GM12878 (cell line): ENCODE measurements around the gene KCNQ1. TPM values are rescaled to one million over a fixed set of nuclear protein-coding genes. Genes with fewer than 3 reads are reported as not detected.

ENCODE experiments used
- ATAC-seq: fragments of 200-7000 bp; cut with Tn5 transposase; 3 replicates; pipeline ENCODE4 v1.9.1; 2020; ENCODE audit warnings: mild to moderate bottlenecking, moderate library complexity
- BruUV-seq: library from RNA; stranded (reverse); fragments of 400-500 nt; replicated peaks from 2 replicates; lab custom pipeline; 2021; lab: Mats Ljungman, UMichigan
- CTCF ChIA-PET: fragments of 300-600 bp; sonication (Branson Sonifier 250); formaldehyde crosslinking; extraction: SDS; loops from one replicate; lab custom pipeline; 2021; ENCODE audit warnings: inconsistent platforms; lab: Yijun Ruan, JAX
- POLR2A ChIA-PET: fragments of 350-600 bp; formaldehyde crosslinking; extraction: SDS; loops from one replicate; lab custom pipeline; 2021; ENCODE audit warnings: inconsistent platforms; lab: Charles Lee
- RAD21 ChIA-PET: fragments of 300-600 bp; sonication (Branson Sonifier 250); formaldehyde crosslinking; loops from one replicate; lab custom pipeline; 2023; ENCODE audit warnings: antibody characterized with exemption; ENCODE audit not compliant: unreplicated experiment; lab: Charles Lee
- SMC1A ChIA-PET: fragments of 300-600 bp; sonication (Branson Sonifier 250); formaldehyde crosslinking; loops from one replicate; lab custom pipeline; 2023; ENCODE audit not compliant: unreplicated experiment, uncharacterized antibody; lab: Charles Lee
- DNase-seq: peaks from one replicate; pipeline ENCODE4 v3.0.0-alpha.2; 2011; ENCODE audit warnings: low read depth, low spot score
- FAIRE-seq: peaks from 3 replicates; lab custom pipeline; 2011; peaks lifted over from hg19 to GRCh38; lab: Jason Lieb, UNC
- H2AFZ ChIP-seq: 2 replicates; pipeline ENCODE4 v1.6.0; 2011; ENCODE audit warnings: low read depth, low read length, control low read depth; ENCODE audit not compliant: control insufficient read depth
- H3K27ac ChIP-seq: 2 replicates; pipeline ENCODE4 v1.5.1; 2011; ENCODE audit warnings: control low read depth; ENCODE audit not compliant: control insufficient read depth, insufficient read depth
- H3K27me3 ChIP-seq, 2 experiments: replicated peaks in 1 of 2; 2 replicates each; pipeline versions ENCODE4 v1.6.0 to v1.6.1; 2011; ENCODE audit warnings: low read length in 1 of 2; ENCODE audit not compliant: control insufficient read depth in 2 of 2, insufficient read depth in 2 of 2
- H3K36me3 ChIP-seq, 2 experiments: 2 replicates each; pipeline ENCODE4 v1.5.1; 2011; ENCODE audit warnings: low read length in 1 of 2; ENCODE audit not compliant: control insufficient read depth in 2 of 2, insufficient read depth in 2 of 2
- H3K4me1 ChIP-seq: 2 replicates; pipeline ENCODE4 v1.6.1; 2011; ENCODE audit warnings: mild to moderate bottlenecking, low read length, moderate library complexity, mixed read lengths; ENCODE audit not compliant: control insufficient read depth, insufficient read depth
- H3K4me2 ChIP-seq: 2 replicates; pipeline ENCODE4 v1.6.0; 2011; ENCODE audit warnings: control low read depth; ENCODE audit not compliant: control insufficient read depth, insufficient read depth
- H3K4me3 ChIP-seq: fragments of 200-600 bp; sonication (generic); 2 replicates; pipeline ENCODE4 v1.5.1; 2016
- H3K79me2 ChIP-seq: 2 replicates; pipeline ENCODE4 v1.6.0; 2011; ENCODE audit warnings: low read length; ENCODE audit not compliant: control insufficient read depth, insufficient read depth
- H3K9ac ChIP-seq: 2 replicates; pipeline ENCODE4 v1.8.0; 2011; ENCODE audit warnings: low read length, control low read depth, mixed read lengths; ENCODE audit not compliant: control insufficient read depth, insufficient read depth
- H3K9me3 ChIP-seq: replicated peaks from 3 replicates; pipeline ENCODE4 v1.5.1; 2011; ENCODE audit warnings: mild to moderate bottlenecking, low read length; ENCODE audit not compliant: control insufficient read depth, insufficient read depth
- H4K20me1 ChIP-seq: 2 replicates; pipeline ENCODE4 v1.6.0; 2011; ENCODE audit not compliant: control insufficient read depth, insufficient read depth
- CBX5 ChIP-seq: sonication (generic); IDR thresholded peaks from 2 replicates; pipeline ENCODE4 v1.6.1; 2016; ENCODE audit warnings: low read depth, moderate library complexity, mild to moderate bottlenecking, inconsistent platforms
- FOXM1 ChIP-seq: IDR thresholded peaks from 2 replicates; pipeline ENCODE4 v1.6.1; 2012; ENCODE audit warnings: low read depth, mild to moderate bottlenecking, inconsistent platforms, low read length, moderate library complexity
- MTA2 ChIP-seq: fragments of 450-650 bp; IDR thresholded peaks from 2 replicates; pipeline ENCODE4 v1.6.1; 2016; ENCODE audit warnings: low read depth, mild to moderate bottlenecking, moderate library complexity
- PML ChIP-seq: IDR thresholded peaks from 2 replicates; pipeline ENCODE4 v1.6.1; 2012; ENCODE audit warnings: low read length, inconsistent platforms
- ZNF24 ChIP-seq: fragments of 450-650 bp; IDR thresholded peaks from 2 replicates; pipeline ENCODE4 v1.6.1; 2017; ENCODE audit warnings: antibody characterized with exemption, mild to moderate bottlenecking
- WGBS: methylation state at CpG from one replicate; pipeline ENCODE4 v1.1.6; 2016; ENCODE audit warnings: low lambda C conversion rate; ENCODE audit not compliant: insufficient replicate concordance, insufficient coverage; ENCODE audit errors: missing lambda C conversion rate; 5-methylcytosine and 5-hydroxymethylcytosine counted together
- in situ Hi-C: fragments of 300-500 bp; cut with MboI; formaldehyde crosslinking; loops from 9 replicates; pipeline ENCODE4 v1.14.3; 2018; ENCODE audit warnings: mixed read lengths
- intact Hi-C: fragments of 100-400 bp; cut with micrococcal nuclease; formaldehyde crosslinking; loops from one replicate; pipeline ENCODE4 v1.14.2; 2022; ENCODE audit not compliant: unreplicated experiment
- polyA plus RNA-seq, 11 experiments: library from polyadenylated mRNA; depleted of rRNA in 4 of 11; unstranded in 6 of 11; stranded (reverse) in 5 of 11; fragments of >200 nt; fragmentation: Nextera tagmentation in 4 of 11; fragmentation: Illumina TruSeq in 1 of 11; extraction: Ambion mirVana in 4 of 11; extraction: Trizol in 1 of 11; gene quantifications; 1 replicate in 1 of 11; 2 replicates in 10 of 11; pipeline versions ENCODE4 v1.2.1 to v1.2.3, GENCODE V29; 2011 to 2016; ENCODE audit warnings: inconsistent platforms in 2 of 11, missing spikeins in 2 of 11, low read depth in 1 of 11
- total RNA-seq, 4 experiments: library from RNA; depleted of rRNA in 3 of 4; stranded (reverse); fragments of >200 nt in 3 of 4; fragmentation: Illumina TruSeq in 1 of 4; extraction: Trizol in 1 of 4; gene quantifications; 2 replicates each; pipeline versions ENCODE4 v1.2.1 to v1.2.3, GENCODE V29; 2013 to 2021
- TF ChIP-seq, protein P1 (sequence below): IDR thresholded peaks from 2 replicates; pipeline ENCODE4 v1.6.1; 2012; ENCODE audit warnings: mild to moderate bottlenecking, low read depth, low read length

KCNQ1 gene
- total and polyA plus RNA-seq, 10 of the 15 experiments (the other 5 are each of a cell fraction or from before 2014, with no cell fraction given), result 0.03 to 0.15 (median 0.12) TPM; not detected in 7

GRCh38 chr11:2801711-2802388 is 357.0 kb downstream of the KCNQ1 start (continued):
- TF ChIP-seq, protein P1, sequence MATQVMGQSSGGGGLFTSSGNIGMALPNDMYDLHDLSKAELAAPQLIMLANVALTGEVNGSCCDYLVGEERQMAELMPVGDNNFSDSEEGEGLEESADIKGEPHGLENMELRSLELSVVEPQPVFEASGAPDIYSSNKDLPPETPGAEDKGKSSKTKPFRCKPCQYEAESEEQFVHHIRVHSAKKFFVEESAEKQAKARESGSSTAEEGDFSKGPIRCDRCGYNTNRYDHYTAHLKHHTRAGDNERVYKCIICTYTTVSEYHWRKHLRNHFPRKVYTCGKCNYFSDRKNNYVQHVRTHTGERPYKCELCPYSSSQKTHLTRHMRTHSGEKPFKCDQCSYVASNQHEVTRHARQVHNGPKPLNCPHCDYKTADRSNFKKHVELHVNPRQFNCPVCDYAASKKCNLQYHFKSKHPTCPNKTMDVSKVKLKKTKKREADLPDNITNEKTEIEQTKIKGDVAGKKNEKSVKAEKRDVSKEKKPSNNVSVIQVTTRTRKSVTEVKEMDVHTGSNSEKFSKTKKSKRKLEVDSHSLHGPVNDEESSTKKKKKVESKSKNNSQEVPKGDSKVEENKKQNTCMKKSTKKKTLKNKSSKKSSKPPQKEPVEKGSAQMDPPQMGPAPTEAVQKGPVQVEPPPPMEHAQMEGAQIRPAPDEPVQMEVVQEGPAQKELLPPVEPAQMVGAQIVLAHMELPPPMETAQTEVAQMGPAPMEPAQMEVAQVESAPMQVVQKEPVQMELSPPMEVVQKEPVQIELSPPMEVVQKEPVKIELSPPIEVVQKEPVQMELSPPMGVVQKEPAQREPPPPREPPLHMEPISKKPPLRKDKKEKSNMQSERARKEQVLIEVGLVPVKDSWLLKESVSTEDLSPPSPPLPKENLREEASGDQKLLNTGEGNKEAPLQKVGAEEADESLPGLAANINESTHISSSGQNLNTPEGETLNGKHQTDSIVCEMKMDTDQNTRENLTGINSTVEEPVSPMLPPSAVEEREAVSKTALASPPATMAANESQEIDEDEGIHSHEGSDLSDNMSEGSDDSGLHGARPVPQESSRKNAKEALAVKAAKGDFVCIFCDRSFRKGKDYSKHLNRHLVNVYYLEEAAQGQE, result no peak
- TF ChIP-seq CBX5 (no peak), PML (no peak), ZNF24 (no peak)
- TF ChIP-seq, all 136 proteins: peak for 0

DNA sequence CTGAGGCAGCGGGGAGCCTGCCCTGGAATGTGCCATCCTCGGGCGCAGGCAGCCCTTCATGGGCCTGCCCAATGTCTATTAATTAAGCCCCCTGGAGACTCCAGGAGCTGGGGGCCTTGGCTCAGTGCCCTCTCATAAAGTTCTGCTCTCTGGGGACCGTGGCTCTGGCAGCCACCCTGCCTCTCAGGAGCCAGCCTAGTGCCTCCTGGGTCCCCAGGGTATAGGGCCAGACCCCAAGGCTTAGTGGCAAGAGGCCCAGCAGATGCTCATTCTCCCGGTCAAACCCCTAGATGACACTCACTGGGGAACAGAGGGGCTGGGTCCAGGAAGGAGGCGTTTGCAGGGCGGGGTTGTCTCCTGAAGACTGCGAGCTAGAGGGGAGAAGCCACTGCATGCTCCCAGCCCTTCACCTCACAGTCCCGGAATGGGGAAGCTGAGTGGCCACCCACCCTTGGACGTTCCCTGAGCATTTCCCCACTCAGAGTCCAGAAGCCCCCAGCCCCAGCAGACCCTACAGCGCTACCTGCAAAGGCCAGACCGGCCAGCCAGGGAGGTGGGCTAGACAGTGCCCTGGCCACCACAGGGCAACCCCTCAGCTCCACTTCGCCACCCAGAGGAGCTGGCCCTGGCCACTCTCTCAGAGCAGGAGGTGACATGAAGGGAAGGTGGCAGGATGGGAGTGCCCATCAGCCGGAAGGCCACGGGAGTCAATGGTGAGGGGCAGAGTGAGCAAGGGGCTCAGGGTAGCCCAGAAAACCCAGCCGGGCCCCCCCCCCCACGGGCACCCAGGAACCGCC is 357.8 kb downstream of the KCNQ1 start:
- RAD21 ChIA-PET, result no interaction called here
- no peak for FAIRE-seq
- CTCF ChIA-PET, result interaction anchor here (0.7 kb wide), 1 partner anchor 215 kb away, joined by 3 read pairs; no protein-coding TSS in a partner anchor
- Histone ChIP-seq H3K79me2 (no peaks in the 10 kb centered on the region), H2AFZ (no peak overlapping the region), H3K27me3 (no peaks in the 10 kb centered on the region), H3K27ac (no peak overlapping the region), H3K9ac (no peak overlapping the region), H3K4me3 (no peak overlapping the region), H3K36me3 (no peaks in the 10 kb centered on the region), H3K9me3 (no peaks in the 10 kb centered on the region), H4K20me1 (no peaks in the 10 kb centered on the region), H3K4me1 (no peaks in the 10 kb centered on the region), H3K4me2 (no peak overlapping the region)
- SMC1A ChIA-PET, result no interaction called here
- DNase-seq, result no peak
- no TSS peak for BruUV-seq
- whole genome bisulfite sequencing, result 29% methylated on average over 18 of the region's 18 CpGs
- POLR2A ChIA-PET, result no interaction called here
- intact Hi-C loops (no loop called here), in situ Hi-C loops (no loop called here)
- ATAC-seq, result no peak
- TF ChIP-seq PML (no peak), MTA2 (no peak), FOXM1 (no peak)
